Sigmoid colon (tissue), 4 donors: ENCODE results near the gene CASR.

Experiments
- CTCF ChIP-seq, 4 experiments: fragments of 450-650 bp in 3 of 4; fragments of 200-600 bp in 1 of 4; IDR thresholded peaks; one replicate each; pipeline ENCODE4 v1.5.1; 2016 to 2019; ENCODE audit warnings: antibody characterized with exemption in 4 of 4, mild to moderate bottlenecking in 3 of 4, moderate library complexity in 2 of 4
- POLR2A ChIP-seq, 2 donors: fragments of 450-650 bp; IDR thresholded peaks; one replicate each; pipeline ENCODE4 v1.6.1; 2016; ENCODE audit warnings: antibody characterized with exemption in 2 of 2, mild to moderate bottlenecking in 2 of 2, moderate library complexity in 2 of 2
- POLR2AphosphoS5 ChIP-seq, 4 donors: sonication (generic); formaldehyde crosslinking; IDR thresholded peaks; one replicate each; pipeline ENCODE4 v1.6.1; 2017; ENCODE audit warnings: antibody characterized with exemption in 4 of 4

GRCh38 chr3:122178711-122179110 is 4.8 kb upstream of the CASR start:
- TF ChIP-seq POLR2A (IDR thresholded peaks at IDR 0.05) (no peak), CTCF (IDR thresholded peaks at IDR 0.05) (no peak), POLR2AphosphoS5 (IDR thresholded peaks at IDR 0.05) (no peak)
